GM18517 (cell line): ENCODE measurements around the gene MYBBP1A.

Experiments used
- ATAC-seq: cut with Tn5 transposase; IDR thresholded peaks from one replicate; pipeline ENCODE4 v1.9.1; 2021; ENCODE audit warnings: mild to moderate bottlenecking, moderate library complexity; ENCODE audit not compliant: unreplicated experiment

MYBBP1A gene

DNA sequence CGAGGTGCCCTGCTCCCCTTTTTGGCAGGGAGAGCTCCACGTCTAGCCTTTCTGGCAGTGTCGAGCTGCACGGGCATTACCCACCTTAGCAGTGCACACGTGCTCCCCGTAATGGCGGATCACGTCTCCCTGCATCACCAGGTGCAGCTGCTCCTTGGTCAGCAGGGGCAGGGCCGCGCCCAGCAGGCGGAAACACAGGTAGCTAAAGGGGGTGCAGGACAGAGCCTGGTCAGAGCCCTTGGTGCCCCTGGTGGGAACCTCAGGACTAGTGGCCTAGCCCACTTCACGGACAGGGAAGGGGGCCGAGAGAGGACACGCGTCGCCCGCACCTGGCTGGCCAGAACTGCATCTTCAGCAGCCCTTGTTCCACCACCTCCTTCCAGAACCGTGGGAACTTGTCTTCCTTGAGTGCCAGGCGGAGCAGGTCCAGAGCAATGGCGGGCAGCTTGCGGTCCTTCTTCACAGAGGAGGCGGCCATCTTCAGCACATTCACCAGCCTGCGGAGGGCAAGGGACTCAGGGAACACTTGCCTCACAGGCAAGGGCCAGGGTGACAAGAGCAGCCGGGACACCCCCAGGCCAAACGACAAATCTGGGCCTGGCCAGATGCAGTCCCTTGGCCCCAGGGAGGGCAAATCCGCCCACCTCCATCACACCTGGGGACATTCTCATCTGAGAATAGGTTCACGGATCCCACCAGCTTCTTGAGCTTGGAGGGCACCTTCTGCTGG, 3.2 kb downstream of the MYBBP1A start:
- no peak for ATAC-seq

DNA sequence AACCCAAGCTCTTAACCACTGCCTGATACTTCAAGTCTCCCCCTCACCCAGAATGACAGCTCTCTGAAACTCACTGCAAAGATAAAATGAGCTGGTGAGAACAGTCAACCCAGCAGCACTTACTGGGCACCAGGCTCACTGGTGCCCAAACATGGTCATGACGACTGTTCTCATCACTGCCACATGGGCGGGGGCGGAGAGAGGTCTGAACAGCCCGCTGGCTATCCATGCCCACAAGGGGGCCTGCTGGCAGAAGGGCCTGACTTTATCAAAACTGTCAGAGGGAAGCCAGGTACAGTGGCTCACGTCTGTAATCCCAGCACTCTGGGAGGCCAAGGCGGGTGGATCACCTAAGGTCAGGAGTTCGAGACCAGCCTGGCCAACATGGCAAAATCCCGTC, 4.0 kb downstream of the MYBBP1A start:
- ATAC-seq: no peak

DNA sequence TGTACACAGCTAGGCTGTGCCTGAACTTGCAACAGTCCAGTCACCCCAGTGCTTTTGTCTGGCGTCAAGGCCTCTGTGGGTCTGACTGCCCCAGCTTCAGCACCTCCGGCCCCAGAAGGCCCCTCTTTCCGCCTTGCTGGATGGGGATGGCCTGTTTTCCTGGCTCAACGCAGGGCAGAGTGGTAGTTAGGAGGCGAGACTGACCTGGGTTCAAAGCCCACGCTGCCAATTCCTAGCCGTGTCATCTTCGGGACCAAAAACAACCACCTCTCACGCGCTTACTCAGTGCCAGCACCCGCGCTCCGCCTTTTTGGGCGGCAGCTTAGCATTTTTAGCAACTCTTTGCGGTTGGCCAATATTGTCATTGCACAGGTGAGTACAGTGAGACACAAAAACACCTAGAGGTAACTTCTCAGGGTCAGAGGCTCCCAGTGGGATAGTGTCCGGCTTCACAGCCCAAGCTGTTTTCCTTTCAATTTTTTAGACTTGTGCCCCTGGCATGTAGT, 4.6 kb downstream of the MYBBP1A start:
- ATAC-seq: no peak

DNA sequence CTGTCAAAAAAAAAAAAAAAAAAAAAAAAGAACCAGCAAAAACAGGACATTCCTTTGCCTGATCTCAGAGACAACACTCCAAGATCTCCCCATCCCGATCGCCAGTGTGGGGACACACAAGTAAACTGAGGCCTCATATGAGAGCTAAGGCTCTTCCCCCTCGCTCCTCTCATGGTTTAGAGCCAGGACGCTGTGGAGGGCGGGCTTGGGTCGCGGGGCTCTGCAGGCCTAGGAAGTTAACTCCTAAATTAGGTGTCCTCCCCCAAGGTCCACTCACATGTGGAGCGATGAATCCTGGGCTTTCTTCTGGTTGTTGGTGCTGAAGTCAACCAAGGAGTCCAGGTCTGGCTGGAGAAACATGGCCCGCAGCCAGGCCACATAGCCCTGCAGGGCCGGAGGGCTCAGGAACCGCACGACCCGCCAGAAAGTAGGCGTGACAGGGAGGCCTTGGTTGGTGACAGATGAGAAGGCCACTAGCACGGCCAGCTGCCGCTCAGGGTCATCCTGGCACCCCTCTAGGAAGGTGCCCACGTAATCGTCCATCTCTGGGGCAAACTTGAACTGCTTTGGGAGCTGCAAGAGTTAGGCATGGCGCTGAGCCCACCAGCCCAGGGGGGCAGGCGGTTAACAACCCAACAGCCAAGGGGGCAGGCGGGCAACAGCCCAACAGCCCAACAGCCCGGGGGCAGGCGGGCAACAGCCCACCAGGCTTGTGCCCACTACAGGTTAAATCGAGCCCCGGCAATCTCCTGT, 5.2 kb downstream of the MYBBP1A start:
- ATAC-seq: no peak

DNA sequence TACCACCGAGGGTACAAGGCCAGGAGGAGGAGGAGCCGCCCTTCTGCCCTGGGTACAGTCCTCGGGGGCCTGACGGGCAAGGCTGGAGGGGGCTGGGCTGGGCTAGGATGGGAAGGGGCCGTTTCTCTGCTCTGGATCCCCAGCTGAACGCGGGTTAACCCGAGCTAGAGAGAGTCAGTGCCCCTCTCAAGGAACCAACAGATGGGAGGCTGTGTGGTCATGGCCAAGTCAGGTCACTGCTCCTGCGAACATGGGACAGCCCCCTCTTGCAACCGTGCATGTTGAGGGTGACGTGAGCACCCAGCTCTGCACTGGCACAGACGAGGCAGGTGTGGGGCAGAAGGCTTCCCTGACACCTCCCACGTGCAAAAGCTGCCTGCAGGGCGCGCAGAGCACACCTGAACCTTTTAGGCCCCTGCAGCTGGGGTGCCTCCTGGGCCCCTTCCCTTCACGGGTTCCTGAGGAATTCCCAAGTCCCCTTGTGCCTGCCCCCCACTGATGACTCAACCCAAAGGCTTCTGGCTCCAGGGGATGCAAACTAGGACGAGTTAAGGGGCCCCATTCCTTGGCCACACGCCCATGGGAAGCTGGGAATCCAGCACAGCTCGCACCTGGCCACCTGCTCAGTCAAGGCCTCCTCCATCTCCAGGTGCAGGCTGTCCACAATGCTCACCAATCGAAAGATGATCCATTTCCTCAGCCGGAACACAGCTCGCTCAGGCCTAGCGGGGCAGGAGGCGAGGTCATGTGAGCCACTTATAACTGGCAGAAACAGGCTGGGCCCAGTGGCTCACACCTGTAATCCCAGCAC, 6.3 kb downstream of the MYBBP1A start:
- ATAC-seq: no peak

DNA sequence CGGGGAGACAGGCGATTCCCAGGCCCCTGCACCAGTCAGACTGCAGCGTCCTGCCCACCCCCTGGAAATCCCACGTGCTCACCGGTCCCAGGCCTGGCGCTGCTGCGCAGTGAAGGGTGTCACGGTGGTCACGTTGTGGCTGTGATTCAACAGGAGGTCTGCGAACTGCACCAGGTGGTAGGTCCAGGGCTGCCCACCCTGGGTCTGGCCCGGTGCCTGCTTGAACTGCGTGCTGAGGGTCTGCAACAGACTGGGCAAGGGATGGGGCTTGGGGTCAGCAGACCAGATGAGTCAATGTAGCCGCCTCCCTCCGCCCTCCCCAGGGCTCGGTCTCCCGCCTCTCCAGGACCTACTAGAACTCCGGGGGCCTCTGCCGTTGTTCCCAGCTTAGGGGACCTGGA, 7.1 kb downstream of the MYBBP1A start:
- no peak for ATAC-seq

DNA sequence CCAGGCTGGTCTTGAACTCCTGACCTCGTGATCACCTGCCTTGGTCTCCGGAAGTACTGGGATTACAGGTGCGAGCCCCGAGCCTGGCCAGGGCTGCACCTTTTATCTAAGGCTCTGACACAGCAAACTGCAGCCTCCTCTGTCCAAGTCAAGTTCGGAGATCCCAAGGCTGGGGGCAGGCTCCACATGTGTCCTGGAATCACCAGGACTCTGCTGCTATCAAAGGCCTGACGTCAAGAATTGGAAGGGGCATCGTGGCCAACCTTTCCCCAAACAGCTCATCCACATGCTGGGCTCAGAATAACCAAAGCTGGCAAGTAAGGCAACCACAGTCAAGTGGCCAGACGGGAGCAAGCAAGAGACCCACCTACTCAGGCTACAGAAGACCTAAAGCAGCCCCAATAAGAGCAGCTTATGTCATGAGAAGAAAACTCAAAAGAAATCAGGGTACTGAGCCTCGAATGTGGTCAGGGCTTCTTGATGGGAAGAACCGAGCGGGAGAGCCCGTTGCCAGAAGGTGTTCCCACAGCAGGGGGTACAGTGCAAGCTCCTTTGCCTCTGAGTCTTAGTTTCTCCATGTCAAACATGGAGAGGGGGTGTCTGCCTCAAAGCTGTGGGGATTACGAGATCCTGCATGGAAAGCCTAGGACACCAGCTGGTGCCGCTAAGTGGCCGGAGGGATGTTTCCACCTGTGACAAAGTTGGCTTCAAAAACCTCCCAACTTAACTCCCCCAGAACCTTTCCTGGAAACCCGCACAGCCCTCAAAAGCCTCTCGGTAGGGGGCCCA, 7.9 kb downstream of the MYBBP1A start:
- ATAC-seq: no peak

DNA sequence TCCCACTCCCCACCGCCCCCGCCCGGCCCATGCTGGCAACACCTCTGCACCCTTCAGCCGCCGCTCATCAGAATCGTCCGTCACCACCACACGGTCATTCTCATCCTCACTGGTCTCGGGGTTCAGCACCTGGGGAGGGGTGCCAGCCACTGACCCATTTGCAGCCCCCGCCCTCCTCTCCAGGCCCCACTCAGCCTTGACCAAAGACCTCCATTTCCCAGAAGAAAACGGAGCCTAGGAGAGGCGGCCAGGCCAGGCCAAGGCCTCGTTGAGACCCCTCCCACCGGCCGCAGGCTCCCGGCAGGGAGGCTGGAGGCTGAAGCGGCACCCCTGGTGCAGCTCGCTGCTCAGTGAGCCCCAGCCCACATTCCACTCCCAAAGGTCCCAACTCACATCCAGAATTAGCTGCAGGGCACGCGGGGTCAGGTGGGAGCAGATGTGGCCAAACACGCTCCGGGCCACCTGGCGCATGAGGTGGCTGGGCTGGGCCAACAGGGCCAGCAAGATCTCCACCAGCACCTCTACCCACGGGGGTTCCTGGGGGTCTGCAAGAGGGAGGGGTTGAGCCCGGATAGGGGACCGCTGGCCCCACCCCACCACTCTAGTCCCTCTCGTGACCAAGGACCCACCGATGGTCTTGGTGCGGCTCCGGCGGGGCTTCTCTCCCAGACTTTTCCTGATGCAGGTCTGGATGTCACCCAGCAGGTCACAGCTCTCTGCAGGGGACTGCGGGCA, 9.8 kb downstream of the MYBBP1A start:
- ATAC-seq: no peak

DNA sequence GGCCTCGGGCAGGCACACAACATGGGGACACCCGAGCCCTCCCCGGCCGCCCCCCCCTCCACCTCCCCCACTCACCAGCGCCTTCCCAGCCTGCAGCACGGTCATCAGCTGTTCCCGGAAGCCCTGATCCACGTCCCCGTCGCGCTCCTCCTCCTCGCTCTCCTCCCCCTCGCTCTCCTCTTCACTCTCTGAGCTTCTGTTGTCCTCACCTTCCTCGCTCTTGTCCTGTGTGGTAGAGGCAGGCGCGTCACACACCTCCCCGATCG, 10.3 kb downstream of the MYBBP1A start:
- no peak for ATAC-seq

DNA sequence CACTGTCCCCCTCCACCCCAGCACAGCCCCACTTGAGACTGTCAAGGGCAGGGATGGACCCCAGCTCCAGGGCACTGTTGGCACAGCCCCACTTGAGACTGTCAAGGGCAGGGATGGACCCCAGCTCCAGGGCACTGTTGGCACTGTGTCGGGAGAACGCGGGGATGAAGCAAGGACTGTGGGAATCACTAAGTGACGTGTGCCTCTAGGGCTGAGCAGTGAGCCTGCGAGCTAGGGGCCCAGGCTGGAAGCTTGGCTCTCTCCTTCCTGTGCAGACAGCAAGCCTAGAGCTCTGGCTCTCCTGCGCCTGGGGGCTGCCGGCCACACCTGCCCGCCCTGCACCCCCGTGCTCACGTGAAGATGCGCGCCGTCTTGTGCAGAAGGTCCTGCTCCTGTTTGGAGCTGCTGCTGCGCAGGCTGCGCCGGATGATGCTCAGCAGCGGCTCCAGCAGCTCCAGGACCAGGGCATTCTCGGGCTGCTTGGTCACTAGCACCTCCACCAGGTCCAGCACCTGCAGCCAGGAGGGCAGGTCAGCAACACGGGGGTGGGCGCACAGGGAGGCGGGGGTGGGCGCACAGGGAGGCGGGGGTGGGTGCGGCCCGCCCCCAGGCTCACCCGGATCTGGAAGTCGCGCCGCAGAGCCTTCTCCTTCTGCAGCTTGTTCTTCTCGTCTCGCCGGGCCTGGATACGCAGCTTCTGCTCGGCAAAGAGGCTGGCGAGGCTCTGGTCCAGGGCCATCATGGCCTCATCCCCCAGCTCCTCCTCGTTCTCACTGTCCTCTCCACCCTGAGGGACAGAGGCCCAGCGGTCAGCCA, 10.8 kb downstream of the MYBBP1A start:
- no peak for ATAC-seq

DNA sequence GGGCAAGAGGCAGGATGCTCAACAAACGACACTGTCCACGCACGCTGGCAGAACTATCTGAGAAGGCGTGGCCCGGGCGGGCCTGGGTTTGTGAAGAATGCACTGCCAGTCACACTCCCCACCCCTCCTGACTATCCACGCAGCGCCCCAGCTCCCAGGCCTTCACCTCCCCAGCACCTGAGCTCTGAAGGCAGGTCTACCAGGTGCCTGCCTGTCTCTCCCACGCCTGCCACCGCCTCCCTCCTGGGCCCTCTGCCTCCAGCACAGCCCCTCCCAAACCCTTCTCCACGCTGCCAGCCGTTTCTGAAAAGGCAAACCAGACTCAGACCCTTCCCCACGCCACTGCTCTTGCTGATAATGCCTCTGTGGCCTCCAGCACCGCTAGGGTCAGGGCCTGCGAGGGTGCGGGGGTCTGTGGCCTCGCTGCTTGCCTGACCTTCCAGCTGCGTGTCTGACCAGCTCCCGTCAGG, 11.6 kb downstream of the MYBBP1A start:
- ATAC-seq: no peak

DNA sequence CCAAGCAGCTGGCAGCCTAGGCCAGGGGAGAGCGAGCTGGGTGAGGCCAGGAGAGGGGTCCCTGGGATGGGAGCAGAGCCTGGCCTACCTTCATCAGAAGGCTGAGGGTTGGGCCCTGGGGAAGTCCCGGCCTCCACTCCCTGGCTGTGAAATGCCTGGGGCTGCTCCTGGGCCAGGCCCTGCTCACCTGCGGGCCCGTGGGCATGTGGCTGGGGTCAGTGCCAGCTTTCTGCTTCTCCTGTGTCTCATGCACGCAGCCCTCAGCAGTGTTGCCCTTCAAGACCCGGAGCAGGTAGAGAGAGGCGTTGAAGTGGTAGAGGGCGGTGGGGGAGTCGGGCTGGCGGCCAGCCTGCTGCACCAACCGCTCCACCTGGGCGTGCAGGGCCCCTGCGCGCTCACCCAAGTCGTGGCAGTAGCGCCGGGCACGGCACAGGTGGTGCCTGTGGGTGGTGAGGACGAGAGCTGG, 12.4 kb downstream of the MYBBP1A start:
- no peak for ATAC-seq

DNA sequence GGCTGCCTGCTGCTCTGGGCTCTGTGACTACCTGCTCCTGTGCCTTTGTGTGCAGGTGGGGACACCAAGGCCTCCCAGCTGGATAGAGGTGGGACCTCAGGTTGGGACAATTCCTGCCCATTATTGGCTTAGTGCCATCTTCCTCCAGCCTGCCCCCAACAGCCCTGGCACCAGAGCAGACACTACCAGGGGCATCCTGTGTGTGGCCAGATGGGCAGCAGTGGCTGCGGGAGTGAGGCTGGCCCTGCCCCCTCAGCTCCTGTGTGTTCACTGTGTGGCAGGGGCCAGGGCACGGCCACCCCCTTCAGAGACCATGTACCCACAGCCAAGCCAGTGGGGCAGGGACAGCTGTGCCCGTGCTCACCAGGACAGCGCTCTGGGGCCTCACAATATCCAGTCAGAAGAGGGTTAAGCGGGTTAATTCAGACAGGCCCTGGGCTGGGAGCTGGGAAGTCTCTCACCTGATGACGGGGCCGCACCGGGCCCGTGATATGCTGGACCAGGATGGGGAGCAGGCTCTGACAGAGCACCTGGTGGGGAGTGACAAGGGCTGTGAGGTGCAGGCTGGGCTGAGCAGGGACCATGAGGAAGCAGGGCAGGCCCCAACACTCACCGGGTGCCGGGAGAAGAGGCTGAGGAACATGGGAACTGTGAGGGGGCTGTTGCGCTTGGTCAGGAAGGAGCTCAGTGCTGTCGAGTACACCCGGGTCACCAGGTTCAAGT, 13.0 kb downstream of the MYBBP1A start:
- no peak for ATAC-seq

DNA sequence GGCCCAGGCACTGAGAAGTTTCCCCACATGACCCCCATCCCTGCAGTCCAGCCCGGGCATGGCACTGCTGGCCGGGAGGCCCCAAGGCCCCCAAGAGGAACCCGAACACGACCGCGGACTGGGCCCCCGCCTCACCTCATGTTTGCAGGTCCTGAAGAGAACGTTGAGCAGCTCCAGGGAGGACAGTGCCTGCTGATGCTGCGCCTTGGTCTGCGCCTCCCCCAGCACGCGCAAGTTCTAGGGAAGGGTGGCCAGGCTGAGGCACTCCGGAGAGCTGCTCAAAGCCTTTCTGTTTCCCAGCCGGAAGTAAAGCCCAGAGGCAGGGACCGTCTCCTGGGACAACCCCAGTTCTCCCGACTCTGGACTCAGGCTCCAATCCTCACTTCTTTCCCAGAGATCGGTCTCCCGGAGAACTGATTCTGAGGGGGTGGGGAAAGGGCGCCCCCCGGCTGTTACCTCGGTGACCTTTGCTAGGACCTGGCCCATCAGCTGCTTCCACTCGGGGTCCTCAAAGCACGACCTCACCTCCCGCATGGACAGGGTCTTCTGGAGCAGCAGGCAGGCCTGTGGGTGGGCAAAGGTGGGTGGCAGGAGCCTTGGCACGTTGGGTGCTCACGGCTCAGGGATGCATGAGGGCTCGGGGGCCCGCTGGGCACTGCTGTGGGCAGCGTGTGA, 13.7 kb downstream of the MYBBP1A start:
- ATAC-seq: no peak

DNA sequence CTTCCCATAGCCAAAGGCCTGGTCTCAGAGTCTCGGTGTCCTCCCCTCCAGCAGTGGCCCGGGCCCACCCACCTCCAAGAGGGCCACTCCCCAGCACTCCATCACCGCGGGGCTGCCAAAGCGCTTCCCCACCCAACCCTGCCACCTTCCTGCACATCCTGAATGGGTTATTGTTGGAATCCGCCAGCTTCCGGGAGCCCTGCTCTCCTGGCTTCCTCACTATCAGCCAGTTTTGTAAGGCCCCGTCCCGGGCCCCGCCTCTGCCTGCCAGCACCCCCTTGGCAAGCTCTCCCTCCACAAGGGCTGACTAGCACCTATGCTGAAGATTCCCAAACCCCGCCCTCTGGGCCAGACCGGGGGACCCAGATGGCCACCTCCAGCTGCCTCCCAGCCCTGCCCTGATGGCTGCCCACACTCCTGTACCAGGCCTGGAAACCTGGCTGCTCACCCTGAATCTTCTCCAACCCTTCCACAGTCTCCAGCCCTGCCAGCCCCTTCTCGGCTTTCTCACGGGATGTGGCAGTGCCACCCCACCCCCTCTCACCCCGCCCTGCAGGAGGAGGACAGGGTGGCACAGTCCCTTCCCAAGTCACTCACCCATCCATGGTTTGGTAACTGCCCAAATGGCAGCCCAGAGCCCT, 14.4 kb downstream of the MYBBP1A start:
- ATAC-seq: no peak

DNA sequence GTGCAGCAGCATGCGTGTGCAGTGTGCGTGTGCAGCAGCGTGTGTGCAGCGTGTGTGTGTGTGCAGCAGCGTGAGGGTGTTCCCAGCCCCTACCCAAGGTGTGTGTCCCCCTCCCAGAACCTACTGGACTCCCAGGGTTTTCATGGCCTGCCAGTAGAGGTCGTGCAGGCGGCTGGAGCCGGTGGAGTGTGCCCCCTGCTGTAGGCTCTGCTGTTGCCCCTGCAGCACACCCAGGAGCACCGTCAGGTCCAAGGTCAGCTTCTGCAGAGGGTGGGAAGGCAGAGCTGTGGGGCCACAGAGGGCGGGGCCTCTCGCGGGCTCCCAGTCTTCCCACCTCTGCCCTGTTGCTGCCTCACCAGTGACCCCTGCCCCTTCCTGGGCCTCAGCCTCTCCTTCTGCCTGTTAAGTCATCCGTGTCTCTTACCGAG, 14.9 kb downstream of the MYBBP1A start:
- ATAC-seq: no peak

DNA sequence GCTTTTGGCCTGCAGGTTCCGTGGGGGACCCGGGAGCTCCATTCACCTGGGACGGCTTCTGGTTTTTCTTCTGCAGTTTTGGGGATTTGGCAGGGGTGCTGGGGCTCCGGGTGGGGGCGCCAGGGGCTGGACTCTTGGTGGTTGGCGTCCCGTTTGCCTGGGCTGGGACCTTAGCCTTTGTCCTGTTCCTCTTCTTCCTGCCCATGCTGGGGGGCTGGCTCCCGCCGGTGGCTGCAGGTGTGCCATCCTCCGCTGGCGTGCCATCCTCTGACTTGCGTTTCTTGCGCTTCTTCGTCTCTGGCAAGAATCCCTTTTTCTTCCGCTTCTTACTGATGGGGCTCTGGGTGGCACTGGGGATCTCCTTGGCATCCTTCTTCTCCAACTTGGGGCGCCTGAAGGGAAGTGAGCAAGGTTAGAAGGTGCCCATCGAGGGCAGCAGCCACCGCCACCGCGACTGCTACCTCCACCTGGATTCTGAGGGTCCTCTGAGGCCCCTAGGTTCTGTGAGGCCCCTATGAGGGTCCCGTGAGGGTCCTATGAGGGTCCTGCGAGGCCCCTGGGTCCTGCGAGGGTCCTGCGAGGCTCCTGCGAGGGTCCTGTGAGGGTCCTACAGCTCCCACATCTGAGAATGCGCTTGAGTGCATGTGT, 15.5 kb downstream of the MYBBP1A start:
- no peak for ATAC-seq
